H1 (cell line): ENCODE measurements around the gene TMEM63C. TPM values are rescaled to one million over a fixed set of nuclear protein-coding genes. Genes with fewer than 3 reads are reported as not detected.

Experiments used
- TAF7 ChIP-seq: optimal IDR thresholded peaks from 2 replicates; pipeline ENCODE3; 2011; ENCODE audit warnings: low read depth, mild to moderate bottlenecking, inconsistent platforms, low read length, moderate library complexity, borderline replicate concordance
- polyA plus RNA-seq, 7 experiments: library from polyadenylated mRNA; depleted of rRNA in 3 of 7; stranded (reverse) in 5 of 7; unstranded in 2 of 7; fragments of >200 nt in 5 of 7; fragments of 200-250 nt in 2 of 7; gene quantifications; 1 replicate in 5 of 7; 2 replicates in 1 of 7; 4 replicates in 1 of 7; pipeline versions ENCODE4 v1.2.1 to v1.2.3, GENCODE V29; 2011 to 2013; ENCODE audit warnings: missing spikeins in 2 of 7, mixed read lengths in 2 of 7
- total RNA-seq: library from RNA; stranded (reverse); fragmentation: NEBNext Ultra II Directional; extraction: Animal tissue kit (Norgen Biotek cat#: 25700); gene quantifications from 2 replicates; pipeline ENCODE4 v1.2.1, GENCODE V29; 2021
- TF ChIP-seq, protein P1 (sequence below): IDR thresholded peaks from 2 replicates; pipeline ENCODE4 v1.6.1; 2012; ENCODE audit warnings: low read length, inconsistent platforms

The TMEM63C gene
- total and polyA plus RNA-seq, 2 of the 8 experiments (the other 6 are each of a cell fraction or from before 2014, with no cell fraction given) = 3.0 to 7.6 TPM

DNA sequence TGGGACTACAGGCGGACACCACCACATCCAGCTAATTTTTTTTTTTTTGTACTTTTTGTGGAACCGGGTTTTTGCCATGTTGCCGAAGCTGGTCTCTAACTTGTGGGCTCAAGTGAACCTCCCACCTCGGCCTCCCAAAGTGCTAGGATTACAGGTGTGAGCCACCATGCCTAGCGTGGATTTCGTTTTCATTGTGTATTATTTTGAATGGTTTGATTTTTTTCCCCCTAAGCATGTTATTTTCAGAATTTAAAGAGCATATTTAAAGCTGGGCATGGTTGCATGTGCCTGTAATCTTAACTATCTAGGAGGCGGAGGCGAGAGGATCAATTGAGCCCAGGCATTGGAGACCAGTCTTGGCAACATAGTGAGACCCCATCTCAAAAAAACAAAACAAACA, 13.1 kb downstream of the TMEM63C start (continued):
- TF ChIP-seq, protein P1, sequence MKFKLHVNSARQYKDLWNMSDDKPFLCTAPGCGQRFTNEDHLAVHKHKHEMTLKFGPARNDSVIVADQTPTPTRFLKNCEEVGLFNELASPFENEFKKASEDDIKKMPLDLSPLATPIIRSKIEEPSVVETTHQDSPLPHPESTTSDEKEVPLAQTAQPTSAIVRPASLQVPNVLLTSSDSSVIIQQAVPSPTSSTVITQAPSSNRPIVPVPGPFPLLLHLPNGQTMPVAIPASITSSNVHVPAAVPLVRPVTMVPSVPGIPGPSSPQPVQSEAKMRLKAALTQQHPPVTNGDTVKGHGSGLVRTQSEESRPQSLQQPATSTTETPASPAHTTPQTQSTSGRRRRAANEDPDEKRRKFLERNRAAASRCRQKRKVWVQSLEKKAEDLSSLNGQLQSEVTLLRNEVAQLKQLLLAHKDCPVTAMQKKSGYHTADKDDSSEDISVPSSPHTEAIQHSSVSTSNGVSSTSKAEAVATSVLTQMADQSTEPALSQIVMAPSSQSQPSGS = no peak
- no peak for TF ChIP-seq TAF7
